ENCODE data around the gene ASS1.

ASS1 gene

DNA sequence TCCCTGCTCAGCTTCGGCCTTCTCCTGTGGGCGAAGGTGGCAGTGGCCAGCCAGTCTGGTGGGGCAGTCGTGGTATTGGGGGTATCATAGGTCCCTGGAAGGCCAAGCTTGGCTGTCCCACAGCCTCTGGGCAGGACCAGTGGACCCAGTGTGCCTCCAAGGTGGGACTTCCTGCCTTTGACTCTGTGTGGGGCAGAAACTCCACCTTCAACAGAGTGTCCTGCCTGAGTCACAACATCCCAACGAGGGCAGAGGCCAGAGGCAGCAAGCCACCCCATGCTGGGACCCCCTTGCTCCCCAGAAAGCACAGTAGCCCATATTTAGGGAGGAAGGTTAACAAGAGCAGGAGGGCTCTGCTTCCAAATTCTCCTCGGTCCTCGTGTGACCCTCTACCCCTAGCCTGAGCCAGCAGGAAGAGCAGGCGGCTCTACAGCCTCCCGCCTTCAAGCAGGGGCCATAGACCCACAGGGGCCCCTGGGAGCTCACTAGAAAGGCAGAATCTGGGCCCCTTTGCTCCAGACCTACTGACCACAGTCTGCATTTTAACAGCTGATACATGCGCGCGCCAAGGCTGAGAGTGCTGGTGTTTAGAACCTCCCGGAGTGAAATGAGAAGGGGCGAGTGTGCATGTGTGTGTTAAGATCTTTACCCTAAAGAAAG is 83.0 kb downstream of the ASS1 start:
- no peak for DNase-seq (ENCODE audit: low read depth in 1 of 2, low spot score in 1 of 2)

DNA sequence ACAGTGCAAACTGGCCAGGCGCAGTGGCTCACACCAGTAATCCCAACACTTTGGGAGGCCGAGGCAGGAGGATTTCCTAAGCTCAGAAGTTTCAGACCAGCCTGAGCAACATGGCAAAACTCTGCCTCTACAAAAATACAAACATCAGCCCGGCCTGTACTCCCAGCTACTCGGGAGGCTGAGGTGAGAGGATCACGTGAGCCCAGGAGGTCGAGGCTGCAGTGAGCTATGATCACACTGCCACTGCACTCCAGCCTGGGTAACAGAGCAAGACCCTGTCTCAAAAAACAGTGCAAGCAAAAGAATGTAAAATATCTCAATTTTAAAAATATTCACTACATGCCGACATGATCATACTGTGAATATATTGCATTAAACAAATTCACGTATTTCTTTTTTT is 83.9 kb downstream of the ASS1 start:
- DNase-seq (ENCODE audit: low read depth in 1 of 2, low spot score in 1 of 2): no peak

GRCh38 chr9:130530938-130531337 is 86.2 kb downstream of the ASS1 start:
- no peak for DNase-seq (ENCODE audit: low read depth in 1 of 2, low spot score in 1 of 2)

DNA sequence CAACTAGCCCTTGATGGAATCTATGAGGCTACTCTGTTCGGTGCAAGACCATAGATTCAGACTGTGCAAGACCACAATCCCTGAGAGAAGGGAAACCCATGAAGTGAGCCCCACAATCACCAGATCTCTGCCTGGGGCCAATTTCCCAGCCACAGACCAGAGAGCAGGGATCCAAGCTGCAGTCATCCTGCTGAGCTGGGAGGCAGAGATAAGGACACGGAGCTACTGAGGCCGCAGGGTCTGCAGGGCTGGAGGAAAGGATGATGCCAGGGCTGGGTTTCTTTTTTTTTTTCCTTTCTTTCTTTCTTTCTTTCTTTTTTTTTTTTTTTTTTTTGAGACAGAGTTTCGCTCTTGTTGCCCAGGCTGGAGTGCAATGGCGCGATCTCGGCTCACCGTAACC is 86.9 kb downstream of the ASS1 start:
- no peak for DNase-seq (ENCODE audit: low read depth in 1 of 2, low spot score in 1 of 2)

GRCh38 chr9:130532426-130533080 is 87.8 kb downstream of the ASS1 start:
- DNase-seq (ENCODE audit: low read depth in 1 of 2, low spot score in 1 of 2): no peak

- no peak for DNase-seq (ENCODE audit: low read depth in 1 of 2, low spot score in 1 of 2)
Measured at GRCh38 chr9:130535818-130536521, 91.2 kb downstream of the ASS1 start.

DNA sequence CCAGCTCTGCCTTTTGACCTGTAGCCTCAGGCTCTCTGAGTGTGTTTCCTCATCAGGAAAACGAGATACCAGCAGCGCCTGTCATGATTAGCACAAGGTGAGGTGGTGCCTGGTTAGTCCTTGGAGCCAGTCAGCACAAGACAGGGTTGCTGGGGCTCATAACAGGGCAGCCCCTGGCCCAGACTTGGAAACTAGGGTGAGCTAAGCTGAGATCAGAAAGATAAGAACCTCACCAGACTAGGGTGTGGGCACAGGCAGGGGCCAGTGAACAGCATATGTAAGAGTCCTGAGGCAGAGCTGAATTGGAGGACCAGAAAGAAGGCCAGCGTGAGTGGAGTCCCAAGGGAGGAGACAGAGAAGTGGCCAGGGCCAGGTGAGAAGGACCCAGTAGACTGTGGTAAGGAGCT is 91.9 kb downstream of the ASS1 start:
- no peak for DNase-seq (ENCODE audit: low read depth in 1 of 2, low spot score in 1 of 2)

DNA sequence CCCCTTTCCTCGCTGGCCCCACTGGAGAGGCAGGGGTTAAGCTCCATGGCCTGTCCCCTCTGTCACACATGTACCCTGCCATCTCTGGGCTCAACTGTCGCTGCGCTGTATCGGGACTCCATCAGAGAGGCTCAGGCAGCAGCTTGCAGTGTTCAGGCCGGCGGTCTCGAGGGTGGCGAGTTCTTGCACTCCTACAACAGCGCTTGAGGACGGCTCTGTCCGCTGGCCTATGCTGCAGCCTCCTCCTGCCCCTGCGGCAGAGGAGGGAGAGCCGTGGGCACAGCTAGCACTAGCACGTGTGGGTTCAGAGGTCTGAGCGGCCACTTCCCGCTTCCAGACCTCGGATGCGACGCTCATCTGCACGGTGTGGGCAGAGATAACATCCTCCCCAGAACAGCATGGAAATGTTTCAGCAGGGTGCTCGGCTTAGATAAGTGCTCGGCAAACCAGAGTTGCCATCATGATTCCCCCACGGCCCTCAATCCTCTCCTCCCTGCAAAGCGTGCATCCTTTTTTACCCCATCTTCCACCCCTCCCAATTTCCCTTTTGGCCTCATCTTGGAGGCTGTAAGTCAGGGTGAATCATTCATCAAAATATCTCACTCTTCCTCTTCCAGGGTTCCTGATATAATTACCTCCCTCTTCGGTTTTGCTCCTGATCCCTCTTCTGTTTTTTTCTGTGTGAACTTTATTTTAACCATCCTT is 92.7 kb downstream of the ASS1 start:
- DNase-seq (ENCODE audit: low read depth in 1 of 2, low spot score in 1 of 2): no peak

- DNase-seq (ENCODE audit: low read depth in 1 of 2, low spot score in 1 of 2): no peak
Measured at GRCh38 chr9:130539420-130540223, 94.9 kb downstream of the ASS1 start.

DNA sequence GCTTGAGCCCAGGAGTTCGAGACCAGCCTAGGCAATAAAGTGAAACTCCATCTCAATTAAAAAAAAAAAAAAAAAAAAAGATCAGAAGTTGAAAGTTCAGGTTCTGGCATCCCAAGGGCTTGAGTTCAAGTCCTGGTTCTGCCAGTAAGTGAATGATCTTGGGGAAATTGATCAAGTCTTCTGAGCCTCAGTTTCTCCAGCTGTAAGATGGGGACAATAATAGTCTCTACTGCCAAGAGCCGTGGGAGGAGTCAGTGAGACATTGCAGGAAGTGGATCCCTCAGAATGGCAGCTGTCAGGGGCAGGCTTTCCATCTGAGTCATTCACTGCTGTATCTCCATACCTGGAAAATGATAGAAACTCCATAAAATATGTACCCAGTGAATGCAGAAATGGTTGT is 96.8 kb downstream of the ASS1 start:
- no peak for DNase-seq (ENCODE audit: low read depth in 1 of 2, low spot score in 1 of 2)

- no peak for DNase-seq (ENCODE audit: low read depth in 1 of 2, low spot score in 1 of 2)
Measured at GRCh38 chr9:130542038-130542437, 97.3 kb downstream of the ASS1 start.

DNA sequence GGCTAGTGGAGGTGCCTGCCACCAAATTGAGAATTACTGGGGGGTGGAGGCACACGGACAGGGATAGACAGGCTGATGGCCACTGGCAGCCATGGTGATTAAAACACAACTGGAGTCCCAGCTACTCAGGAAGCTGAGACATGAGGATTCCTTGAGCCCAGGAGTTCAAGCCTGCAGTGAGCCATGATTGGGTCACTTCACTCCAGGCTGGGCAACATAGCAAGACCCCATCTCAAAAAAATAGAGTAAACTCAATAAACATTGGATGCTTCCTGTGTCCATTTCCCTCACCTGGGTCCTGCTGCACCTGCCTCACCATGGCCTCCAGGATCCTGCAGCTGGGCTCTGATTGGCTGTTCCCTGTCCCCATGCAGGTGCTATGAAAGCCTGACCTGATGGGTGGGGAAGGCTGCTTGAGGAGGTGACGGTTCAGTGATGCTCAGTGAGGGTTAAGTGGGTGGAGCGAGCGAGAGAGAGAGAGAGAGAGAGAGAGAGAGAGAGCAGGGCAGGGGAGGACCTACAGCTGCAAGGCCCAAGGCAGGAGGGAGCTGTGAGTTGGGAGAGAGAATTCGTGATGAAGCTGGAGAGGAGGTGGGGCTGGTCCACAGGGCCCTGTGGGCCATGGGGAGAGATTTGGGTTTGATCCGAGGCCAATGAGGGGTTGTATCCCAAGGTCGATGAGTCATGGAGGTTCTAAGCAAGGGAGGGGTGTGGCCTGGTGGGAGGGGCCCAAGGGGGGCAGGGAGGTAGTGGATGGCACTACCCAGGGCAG is 97.9 kb downstream of the ASS1 start:
- no peak for DNase-seq (ENCODE audit: low read depth in 1 of 2, low spot score in 1 of 2)

- DNase-seq (ENCODE audit: low read depth in 1 of 2, low spot score in 1 of 2): no peak
Measured at GRCh38 chr9:130543368-130543767, 98.6 kb downstream of the ASS1 start.

DNA sequence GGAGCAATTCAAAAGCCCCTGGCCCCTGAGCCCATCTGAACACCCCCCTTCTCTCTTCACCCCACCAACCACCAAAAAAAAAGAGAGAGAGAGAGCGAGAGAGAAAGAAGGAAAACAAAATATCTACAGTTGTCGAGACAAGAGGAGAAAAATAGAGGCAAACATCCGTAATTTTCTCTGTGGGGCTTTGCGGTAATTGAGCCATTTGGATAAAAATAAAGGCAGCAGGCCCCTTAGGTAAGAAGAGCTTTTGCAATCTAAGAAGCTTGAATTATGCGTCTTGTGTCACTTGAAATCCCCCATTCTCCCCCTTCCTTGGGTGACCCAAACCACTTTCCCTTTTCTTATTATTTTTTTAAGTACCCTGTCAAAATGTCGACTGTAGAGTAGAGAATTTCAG is 99.1 kb downstream of the ASS1 start:
- DNase-seq (ENCODE audit: low read depth in 1 of 2, low spot score in 1 of 2): no peak

- DNase-seq (ENCODE audit: low read depth in 1 of 2, low spot score in 1 of 2): no peak
Measured at GRCh38 chr9:130544364-130544763, 99.6 kb downstream of the ASS1 start.

DNA sequence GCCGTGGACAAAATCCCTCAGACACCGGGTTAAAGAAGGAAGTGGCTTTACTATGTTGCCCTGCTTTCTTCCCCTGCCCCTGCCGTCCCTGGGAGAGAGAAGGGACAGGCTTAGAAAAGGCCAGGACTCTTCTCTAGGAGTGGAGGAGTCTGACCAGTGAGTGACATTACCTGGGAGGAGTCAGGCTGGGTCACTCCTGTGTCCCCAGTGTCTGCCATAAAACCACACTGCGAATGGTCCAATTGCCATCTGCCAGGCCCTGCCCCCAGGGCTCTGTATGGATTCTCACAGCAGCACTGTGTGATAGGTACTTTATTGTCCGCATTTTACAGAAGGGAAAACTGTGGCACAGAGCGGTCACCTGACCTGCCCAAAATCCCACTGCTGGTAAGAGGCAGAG is 103.3 kb downstream of the ASS1 start:
- DNase-seq (ENCODE audit: low read depth in 1 of 2, low spot score in 1 of 2): no peak

- DNase-seq (ENCODE audit: low read depth in 1 of 2, low spot score in 1 of 2): no peak
Measured at GRCh38 chr9:130549093-130549735, 104.5 kb downstream of the ASS1 start.
